Lung (tissue), 12 donors: ENCODE results near the gene RNF150. TPM values are rescaled to one million over a fixed set of nuclear protein-coding genes. Genes with fewer than 3 reads are reported as not detected.
A peak's percentile ranks its signal among the peaks of the same experiment; 100 is the strongest.

Experiments used
- ATAC-seq: fragments of 200-7000 bp; cut with Tn5 transposase; one replicate; pipeline ENCODE4 v1.9.1; 2020; ENCODE audit warnings: moderate number of reproducible peaks; ENCODE audit not compliant: insufficient read depth, low FRiP score
- DNase-seq, 3 donors: peaks; one replicate each; pipeline ENCODE4 v3.0.0-alpha.2; 2013 to 2017
- H3K27ac ChIP-seq, 2 donors: one replicate each; pipeline ENCODE4 v1.5.1; 2013; ENCODE audit warnings: mild to moderate bottlenecking in 2 of 2, moderate library complexity in 2 of 2, control low read depth in 1 of 2, inconsistent platforms in 1 of 2, low read depth in 1 of 2, low read length in 1 of 2
- H3K27me3 ChIP-seq, 3 donors: one replicate each; pipeline ENCODE4 v1.5.1; 2013; ENCODE audit warnings: low read length in 2 of 3; ENCODE audit not compliant: control insufficient read depth in 3 of 3, insufficient read depth in 3 of 3
- H3K36me3 ChIP-seq, 4 donors: one replicate each; pipeline ENCODE4 v1.5.1; 2013; ENCODE audit warnings: low read length in 4 of 4, mild to moderate bottlenecking in 1 of 4, moderate library complexity in 1 of 4; ENCODE audit not compliant: control insufficient read depth in 4 of 4, insufficient read depth in 4 of 4
- H3K4me1 ChIP-seq, 5 donors: one replicate each; pipeline ENCODE4 v1.5.1; 2013; ENCODE audit warnings: low read length in 5 of 5, mild to moderate bottlenecking in 2 of 5, moderate library complexity in 1 of 5; ENCODE audit not compliant: control insufficient read depth in 5 of 5, insufficient read depth in 5 of 5
- H3K4me3 ChIP-seq: one replicate; pipeline ENCODE4 v1.5.1; 2013; ENCODE audit warnings: mild to moderate bottlenecking, control low read depth, moderate library complexity
- H3K9ac ChIP-seq, 2 donors: one replicate each; pipeline ENCODE4 v1.5.1; 2013; ENCODE audit warnings: low read length in 2 of 2, control low read depth in 1 of 2; ENCODE audit not compliant: insufficient read depth in 1 of 2
- H3K9me3 ChIP-seq, 4 donors: one replicate each; pipeline ENCODE4 v1.5.1; 2013; ENCODE audit warnings: low read length in 3 of 4, mild to moderate bottlenecking in 1 of 4, moderate library complexity in 1 of 4; ENCODE audit not compliant: control insufficient read depth in 4 of 4, insufficient read depth in 3 of 4
- CTCF ChIP-seq: IDR thresholded peaks from 2 replicates; pipeline ENCODE4 v1.5.1; 2012; ENCODE audit warnings: mild to moderate bottlenecking; ENCODE audit errors: control extremely low read depth, extremely low read depth
- WGBS, 2 donors: extraction: QIAGEN DNeasy Blood & Tissue Kit; methylation state at CpG; one replicate each; pipeline ENCODE4 v1.1.7; 2013; 5-methylcytosine and 5-hydroxymethylcytosine counted together
- polyA plus RNA-seq, 2 donors: library from polyadenylated mRNA; stranded (reverse); fragments of 200-250 nt; gene quantifications; one replicate each; pipeline ENCODE4 v1.2.1, GENCODE V29; 2013
- total RNA-seq, 2 donors: library from RNA; depleted of rRNA in 1 of 2; stranded (reverse); fragments of >200 nt in 1 of 2; gene quantifications; one replicate each; pipeline ENCODE4 v1.2.1, GENCODE V29; 2014 to 2021
- donor health status: control.
- donor health status: control.
- donor health status: Bipolar disorder and iron deficiency.
- donor health status: healthy.
- donor health status: DM: yes; HTN: yes; CAD: no.

Gene RNF150
- total and polyA plus RNA-seq, 4 donors, result 0.18 to 19.3 (median 2.1) TPM

- Histone ChIP-seq H3K4me1 (peaks cover 0 to 42% (median 8%) of the 10 kb centered on the region in 5 donors), H3K27me3 (no peaks in the 10 kb centered on the region), H3K27ac (no peak overlapping the region), H3K9ac (no peak overlapping the region), H3K4me3 (no peak overlapping the region), H3K9me3 (no peaks in the 10 kb centered on the region), H3K36me3 (no peaks in the 10 kb centered on the region)
- DNase-seq, result no peak
- ATAC-seq, result no peak
- TF ChIP-seq CTCF, result no peak
- WGBS, 2 donors, result 71 to 75% methylated on average over 1 of the region's 1 CpG
These were observed 257.4 kb downstream of the RNF150 start for GRCh38 chr4:140875746-140876452.

- H3K27ac ChIP-seq, result no peak overlapping the region
- no peaks in the 10 kb centered on the region for H3K36me3 ChIP-seq
- no peak for ATAC-seq
- TF ChIP-seq CTCF, result no peak
- H3K4me3 ChIP-seq, result no peak overlapping the region
- no peaks in the 10 kb centered on the region for H3K27me3 ChIP-seq
- DNase-seq, result no peak
- H3K4me1 ChIP-seq, result peaks cover 0 to 51% (median 14%) of the 10 kb centered on the region in 5 donors
- no peak overlapping the region for H3K9ac ChIP-seq
- no peaks in the 10 kb centered on the region for H3K9me3 ChIP-seq
- WGBS, 2 donors, result 54 to 64% methylated on average over 1 of the region's 1 CpG
These were observed 259.2 kb downstream of the RNF150 start for GRCh38 chr4:140874056-140874455.

GRCh38 chr4:140871368-140871767 lies 261.9 kb downstream of the RNF150 start:
- peak in 2 of 3 donors; percentile 79 to 86 for DNase-seq
- H3K27me3 ChIP-seq, result no peaks in the 10 kb centered on the region
- H3K4me1 ChIP-seq, result peaks cover 0 to 37% (median 14%) of the 10 kb centered on the region in 5 donors
- H3K4me3 ChIP-seq, result no peak overlapping the region
- WGBS, 2 donors, result 76 to 84% methylated on average over 1 of the region's 1 CpG
- no peak overlapping the region for H3K27ac ChIP-seq
- peaks cover 0 to 3% (median under 1%) of the 10 kb centered on the region in 4 donors for H3K36me3 ChIP-seq
- TF ChIP-seq CTCF, result no peak
- ATAC-seq, result no peak
- H3K9ac ChIP-seq, result no peak overlapping the region
- H3K9me3 ChIP-seq, result no peaks in the 10 kb centered on the region
